Astrocyte of the hippocampus (primary cell): ENCODE results near the gene PCIF1.
"Not testable (repeated sequence)": the region's sequence is repeated elsewhere in the genome, so short reads cannot be mapped to it uniquely, and the experiment has no call there.

Experiments
- DNase-seq: peaks from one replicate; pipeline ENCODE4 v3.0.0; 2011; ENCODE audit warnings: low read depth, low spot score

PCIF1 gene

GRCh38 chr20:45947110-45947866 is 12.8 kb downstream of the PCIF1 start:
- DNase-seq = no peak

GRCh38 chr20:45948261-45948733 is 13.8 kb downstream of the PCIF1 start:
- DNase-seq = no peak

- DNase-seq = no peak
Measured at GRCh38 chr20:45948742-45949541, 14.5 kb downstream of the PCIF1 start.

GRCh38 chr20:45949542-45950329 is 15.3 kb downstream of the PCIF1 start:
- no peak for DNase-seq

GRCh38 chr20:45950330-45950646 is 15.8 kb downstream of the PCIF1 start:
- DNase-seq = no peak

GRCh38 chr20:45951925-45952834 is 17.7 kb downstream of the PCIF1 start:
- no peak for DNase-seq

- DNase-seq = no peak
Measured at GRCh38 chr20:45952861-45953260, 18.4 kb downstream of the PCIF1 start.

GRCh38 chr20:45953672-45954071 is 19.2 kb downstream of the PCIF1 start:
- no peak for DNase-seq

GRCh38 chr20:45956326-45956725 is 21.8 kb downstream of the PCIF1 start:
- not testable (repeated sequence) for DNase-seq

- DNase-seq = no peak
Measured at GRCh38 chr20:45957021-45957941, 22.8 kb downstream of the PCIF1 start.

- no peak for DNase-seq
Measured at GRCh38 chr20:45958593-45958992, 24.1 kb downstream of the PCIF1 start.

- DNase-seq = no peak
Measured at GRCh38 chr20:45959126-45959525, 24.6 kb downstream of the PCIF1 start.

- DNase-seq = no peak
Measured at GRCh38 chr20:45959956-45960630, 25.6 kb downstream of the PCIF1 start.

- no peak for DNase-seq
Measured at GRCh38 chr20:45962031-45962755, 27.7 kb downstream of the PCIF1 start.

GRCh38 chr20:45963059-45964005 is 28.8 kb downstream of the PCIF1 start:
- DNase-seq = peak; percentile 53

GRCh38 chr20:45964006-45964400 is 29.5 kb downstream of the PCIF1 start:
- DNase-seq = no peak

- no peak for DNase-seq
Measured at GRCh38 chr20:45965169-45966002, 30.9 kb downstream of the PCIF1 start.
